Activated naive CD8-positive, alpha-beta T cell treated with anti-CD3 and anti-CD28 coated beads, Interleukin-2, amount 50 U/mL, for 16 hours (primary cell): ENCODE measurements around the gene PDZD8.
"Not testable (repeated sequence)": the region's sequence is repeated elsewhere in the genome, so short reads cannot be mapped to it uniquely, and the experiment has no call there.

Source experiments
- DNase-seq: peaks from one replicate; pipeline ENCODE4 v3.0.0-alpha.2; 2020; ENCODE audit warnings: low read depth, low spot score

PDZD8 gene

DNA sequence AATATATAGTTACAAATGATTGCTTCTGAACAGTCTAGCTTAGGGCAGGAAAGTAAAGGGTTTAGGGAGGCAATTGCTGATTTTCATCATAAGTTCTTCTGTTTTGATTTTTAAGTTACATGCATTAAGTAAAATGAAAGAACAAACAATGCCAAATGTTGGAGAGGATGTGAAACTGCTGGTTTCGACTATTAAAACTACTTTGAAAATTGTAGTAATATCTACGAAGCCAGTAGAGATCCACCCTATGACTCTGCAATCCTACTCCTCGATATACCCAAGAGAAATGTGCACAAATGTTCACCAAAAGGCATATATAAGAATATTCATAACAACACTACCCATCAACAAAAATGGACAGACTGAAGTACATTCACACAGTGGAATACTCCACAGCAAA lies 24.3 kb downstream of the PDZD8 start:
- DNase-seq: no peak

DNA sequence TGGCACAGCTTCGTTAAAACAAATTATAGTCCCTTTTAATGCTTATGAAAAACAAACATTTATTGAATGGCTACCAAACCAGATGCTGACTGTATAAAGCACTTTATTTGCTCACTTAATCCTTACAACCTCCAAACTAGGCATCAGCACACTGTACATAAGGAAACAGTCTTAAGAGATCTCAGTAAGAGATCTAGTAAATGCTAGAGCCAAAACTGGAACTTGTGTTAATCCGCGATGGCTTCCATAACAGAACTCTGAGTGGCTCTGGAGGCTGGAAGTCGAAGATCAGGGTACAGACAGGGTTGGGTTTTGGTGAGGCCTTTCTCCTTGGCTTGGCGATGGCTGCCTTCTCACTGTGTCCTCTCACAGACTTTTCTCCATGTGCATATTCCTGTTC lies 27.0 kb downstream of the PDZD8 start:
- DNase-seq: no peak

DNA sequence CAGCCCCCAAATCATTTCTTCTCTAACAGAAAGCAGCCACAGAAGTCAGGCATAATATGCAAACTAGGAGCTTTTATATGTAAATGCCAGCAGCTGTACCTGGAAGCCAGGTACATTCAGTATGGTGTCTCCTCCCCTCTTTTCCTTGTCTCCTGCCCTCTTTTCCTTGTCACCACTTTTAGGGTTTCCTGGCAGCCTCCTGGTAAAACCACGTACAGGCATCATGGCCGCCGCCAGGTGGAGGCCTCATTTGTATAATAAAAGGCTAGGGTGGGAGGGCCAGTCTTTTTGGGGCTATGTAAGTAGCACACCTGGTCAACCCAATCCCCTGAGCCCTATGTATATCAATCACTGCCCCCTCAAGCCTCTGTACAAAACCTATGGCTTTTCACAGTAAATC lies 28.7 kb downstream of the PDZD8 start:
- DNase-seq: no peak

DNA sequence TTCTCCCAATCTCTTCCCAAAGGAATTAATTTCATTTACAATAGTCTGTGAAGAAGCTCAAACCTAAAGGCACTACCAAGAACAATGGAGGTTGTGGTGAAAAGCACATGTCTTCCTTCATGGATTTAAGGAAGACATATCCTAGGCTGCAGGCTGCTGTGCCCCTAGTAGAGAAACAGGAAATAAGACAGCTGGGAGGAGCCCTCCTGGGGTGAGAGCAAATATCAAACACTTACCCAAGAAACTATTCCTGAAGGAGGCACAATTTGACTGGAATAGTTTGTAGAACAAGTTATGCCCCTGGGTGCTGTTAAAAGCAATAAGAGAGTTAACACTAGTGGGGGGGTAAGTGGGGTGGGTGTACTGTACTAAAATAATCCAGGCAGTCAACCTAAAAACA lies 30.1 kb downstream of the PDZD8 start:
- DNase-seq: no peak

DNA sequence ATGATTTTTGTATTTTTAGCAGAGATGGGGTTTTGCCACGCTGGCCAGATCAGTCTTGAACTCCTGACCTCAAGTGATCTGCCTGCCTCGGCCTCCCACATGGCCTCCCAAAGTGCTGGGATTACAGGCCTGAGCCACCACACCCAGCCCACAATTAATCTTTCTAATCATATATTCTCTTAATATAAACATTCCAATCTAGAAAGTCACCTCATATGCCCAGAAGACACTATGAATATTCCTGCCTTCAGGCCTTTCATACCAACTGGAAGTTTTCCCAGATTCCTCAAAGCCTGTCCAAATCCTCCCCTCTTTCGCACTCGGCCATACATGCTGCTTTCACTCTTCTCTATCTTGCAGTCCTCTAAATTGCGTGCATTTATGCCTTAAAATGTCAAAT lies 32.6 kb downstream of the PDZD8 start:
- no peak for DNase-seq

DNA sequence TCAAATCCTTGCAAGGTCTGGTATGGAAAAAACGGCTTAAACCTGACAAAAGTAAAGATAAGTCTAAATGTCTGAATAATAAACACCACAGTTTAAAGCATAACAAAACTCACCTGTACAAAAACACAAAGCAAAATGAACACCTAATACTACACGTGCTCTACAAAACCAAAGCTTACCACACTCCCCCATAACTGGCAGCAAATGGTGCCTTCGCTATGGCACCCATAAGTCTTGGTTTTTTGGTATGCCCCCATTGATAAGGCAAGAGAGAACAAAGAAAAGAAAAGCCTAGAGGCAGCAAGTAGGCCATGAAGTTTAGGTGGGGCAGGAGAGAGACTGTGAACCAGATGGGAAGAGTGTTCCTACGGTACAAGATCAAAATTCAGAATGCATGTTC lies 34.2 kb downstream of the PDZD8 start:
- DNase-seq: no peak

DNA sequence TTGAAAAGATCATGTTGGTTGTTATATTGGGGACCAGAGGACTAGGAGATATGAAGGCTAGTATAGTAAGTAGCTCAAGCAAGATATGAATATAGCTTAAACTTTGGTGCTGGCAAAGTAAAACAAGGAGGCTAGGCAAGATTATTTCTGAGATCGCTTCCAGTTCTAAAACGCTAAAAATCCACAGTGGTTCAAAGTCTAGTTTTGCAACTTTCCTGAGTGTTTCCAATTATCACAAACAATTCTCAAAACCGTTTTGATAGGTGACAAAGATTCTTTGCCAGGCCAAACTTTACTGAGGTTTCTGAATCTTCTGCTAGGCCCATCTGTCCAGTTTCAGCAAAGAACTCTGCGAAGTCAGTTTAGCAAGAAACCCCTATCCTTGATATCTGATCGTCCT lies 35.3 kb downstream of the PDZD8 start:
- no peak for DNase-seq

DNA sequence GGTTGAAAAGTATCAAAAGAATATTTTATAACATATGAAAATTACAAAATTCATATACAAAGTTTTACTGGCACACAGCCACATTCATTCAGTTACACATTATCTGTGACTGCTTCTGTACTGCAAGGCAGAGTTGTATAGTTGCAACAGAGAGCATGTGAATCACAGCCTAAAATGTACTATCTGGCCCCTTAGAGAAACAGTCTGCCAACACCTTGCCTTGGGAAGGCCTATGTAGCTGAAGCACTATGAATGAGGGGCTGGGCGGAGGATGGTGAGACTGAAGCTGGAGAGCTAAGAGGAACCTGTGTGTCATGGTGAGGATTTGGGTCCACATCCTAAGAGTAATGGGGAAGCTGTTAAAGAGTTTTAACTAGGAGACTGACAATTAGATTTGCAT lies 35.7 kb downstream of the PDZD8 start:
- DNase-seq: no peak

DNA sequence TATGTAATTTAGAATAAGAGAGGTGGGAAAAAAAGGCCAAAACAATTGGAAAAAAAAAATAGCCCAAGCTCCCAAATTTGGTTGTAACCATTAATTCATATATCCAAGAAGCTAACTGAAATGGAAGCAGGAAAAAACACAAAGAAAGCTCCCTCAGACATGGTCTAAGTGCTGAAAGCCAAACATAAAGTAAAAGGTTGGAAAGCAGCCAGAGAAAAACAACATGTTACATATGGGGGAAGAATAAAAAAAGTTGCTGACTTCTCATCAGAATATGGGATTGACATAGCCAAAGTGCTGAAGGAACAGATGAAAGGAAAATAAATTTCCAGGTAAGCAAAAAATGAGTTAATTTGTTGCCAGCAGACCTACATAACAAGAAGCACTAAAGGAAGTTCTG lies 40.3 kb downstream of the PDZD8 start:
- DNase-seq: no peak

DNA sequence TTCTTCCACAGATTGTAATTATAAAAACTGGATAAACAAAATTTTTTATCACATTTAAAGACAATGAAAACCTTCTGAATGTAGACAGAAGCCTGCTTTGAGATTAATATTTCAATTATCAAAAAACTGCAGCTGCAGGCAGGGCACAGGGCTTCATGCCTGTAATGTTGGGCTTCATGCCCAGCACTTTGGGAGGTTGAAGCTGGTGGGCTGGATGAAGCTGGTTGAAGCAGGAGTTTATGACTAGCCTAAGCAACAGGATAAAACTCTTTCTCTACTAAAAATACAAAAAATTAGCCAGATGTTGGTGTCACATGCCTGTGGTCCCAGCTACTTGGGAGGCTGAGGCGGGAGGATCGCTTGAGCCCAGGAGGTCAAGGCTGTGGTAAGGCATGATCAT lies 41.2 kb downstream of the PDZD8 start:
- DNase-seq: no peak

DNA sequence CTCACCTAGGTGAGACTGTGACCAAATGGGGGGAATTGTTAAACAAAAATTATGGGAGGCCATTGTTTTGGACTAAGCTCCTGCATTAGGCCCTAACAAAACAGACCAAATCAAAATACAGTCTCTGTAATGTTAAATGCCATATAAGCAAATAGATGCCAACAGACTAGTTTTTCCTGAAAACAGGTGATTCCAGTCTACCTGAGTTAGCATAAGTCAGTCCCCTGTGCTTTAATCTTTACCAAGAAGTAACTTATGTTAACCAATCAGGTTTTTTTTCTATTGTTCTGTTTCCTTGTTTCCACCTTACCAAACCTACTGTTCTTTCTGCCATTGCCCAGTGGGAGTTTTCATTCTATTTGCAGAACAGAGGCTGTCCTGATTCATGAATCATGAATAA lies 48.0 kb downstream of the PDZD8 start:
- DNase-seq: no peak

DNA sequence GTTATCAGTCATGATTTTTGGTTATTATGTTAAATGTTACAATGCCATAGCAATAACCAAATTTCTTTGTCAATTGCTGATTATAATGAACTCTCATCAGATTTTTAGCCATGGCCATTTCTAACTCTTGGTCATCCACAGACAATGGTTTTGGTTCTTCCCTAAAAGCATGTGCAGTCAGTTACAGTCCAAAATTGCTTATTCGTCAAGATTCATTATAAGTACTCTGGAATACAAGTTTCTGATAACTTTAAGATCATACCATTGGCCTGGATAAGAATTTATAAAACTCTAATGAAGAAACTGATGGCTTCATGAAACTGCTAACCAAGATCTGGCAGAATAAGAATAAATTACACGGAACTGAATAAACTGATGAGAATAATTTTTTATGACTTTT lies 50.9 kb downstream of the PDZD8 start:
- no peak for DNase-seq

DNA sequence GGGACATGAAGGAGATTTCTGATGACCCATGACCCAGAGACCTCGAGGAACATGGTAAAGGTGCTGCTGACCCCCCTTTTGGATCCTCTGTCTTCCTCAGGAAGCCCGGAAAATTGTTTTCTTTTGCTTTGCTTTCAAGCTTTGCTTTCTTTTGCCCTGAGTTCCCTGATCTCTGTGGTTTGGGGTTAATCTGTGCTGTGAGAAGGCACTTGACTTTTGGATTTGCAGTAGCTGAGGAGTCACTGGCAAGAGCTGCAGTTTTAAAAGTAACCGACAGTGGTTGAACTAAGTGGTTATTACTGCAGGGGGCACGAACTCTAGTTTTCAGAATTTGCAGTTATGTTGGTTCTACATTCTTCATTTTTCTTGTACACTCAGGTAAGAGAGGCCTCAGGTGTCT lies 53.0 kb downstream of the PDZD8 start:
- DNase-seq: no peak

DNA sequence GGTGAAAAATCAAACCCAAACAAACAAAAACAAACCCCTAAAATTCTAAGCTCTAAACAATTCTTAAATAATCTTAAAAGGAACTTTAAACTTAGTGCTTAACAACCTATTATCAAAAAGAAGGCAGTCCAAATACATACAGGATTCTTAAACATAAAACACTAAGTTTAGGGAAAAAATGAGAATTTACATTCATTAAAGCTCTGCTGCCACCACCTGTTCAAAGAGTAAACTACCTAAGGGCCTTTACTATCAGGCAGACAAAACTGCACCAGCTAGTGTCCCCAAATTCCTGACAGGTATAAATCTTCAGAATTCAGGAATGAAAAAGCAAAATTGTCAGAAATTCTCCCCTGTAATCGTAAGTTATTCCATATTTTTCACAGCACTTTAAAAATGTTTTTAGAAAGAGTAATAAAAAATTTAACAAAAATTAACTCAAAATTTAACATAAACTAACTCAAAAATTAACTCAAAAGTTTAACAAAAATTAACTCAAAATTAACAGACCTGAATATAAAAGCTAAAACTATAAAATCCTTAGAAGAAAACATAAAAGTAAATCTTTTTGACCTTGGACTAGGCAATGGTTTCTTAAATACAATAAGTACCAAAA lies 55.1 kb downstream of the PDZD8 start:
- no peak for DNase-seq

DNA sequence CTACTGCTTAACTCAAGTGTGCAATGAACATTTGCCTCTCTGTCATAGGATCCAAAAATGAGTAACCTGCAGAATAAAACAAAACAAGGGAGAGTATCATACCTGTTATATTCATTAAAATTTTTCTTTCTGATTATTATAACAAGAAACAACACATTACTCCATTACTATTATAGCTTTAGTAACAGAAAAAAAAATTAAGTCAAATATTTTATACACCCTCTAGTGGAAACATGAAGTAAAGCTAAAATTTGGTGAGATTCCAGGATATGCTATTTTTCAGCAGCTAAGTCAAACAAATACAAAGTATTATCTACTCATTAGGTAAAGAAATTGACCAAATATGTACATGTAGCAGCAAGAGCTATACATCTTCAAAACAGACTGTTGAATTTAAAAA lies 56.3 kb downstream of the PDZD8 start:
- no peak for DNase-seq

DNA sequence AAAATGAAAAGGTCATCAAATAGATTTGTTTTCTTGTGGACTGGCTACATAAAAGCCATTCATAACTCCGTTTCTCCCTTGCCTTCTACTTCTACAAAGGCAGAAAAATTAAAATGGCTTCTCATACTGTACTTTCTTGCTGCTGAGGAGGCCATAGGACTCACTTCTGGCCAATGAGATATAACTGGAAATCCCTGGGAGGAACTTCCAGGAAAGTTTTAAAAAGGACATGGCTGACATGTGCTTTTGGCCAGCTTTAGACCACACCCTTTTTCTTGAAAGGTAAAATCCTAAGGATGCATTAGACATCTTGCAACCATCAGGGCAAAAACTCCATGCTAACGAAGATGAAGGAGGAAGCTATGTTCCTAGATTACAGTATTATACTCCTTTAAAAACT lies 58.5 kb downstream of the PDZD8 start:
- no peak for DNase-seq

DNA sequence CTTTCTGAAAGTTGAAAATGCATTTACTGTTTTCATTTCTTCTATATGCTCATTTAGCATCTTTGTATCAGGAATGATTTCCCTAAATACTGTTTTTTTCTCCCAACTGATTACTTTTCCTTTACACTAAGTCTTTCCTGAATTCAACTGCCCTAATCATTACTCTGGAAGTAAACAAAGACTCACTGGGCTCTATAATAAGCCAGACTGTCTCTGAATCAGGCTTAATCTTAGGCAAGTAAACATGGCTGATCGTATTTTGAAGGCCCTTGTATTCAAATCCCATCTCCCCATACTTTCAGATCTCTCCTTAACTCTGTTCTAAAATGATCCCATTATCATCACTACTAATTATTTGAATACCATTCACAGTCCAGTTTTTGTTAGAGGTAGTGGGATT lies 61.6 kb downstream of the PDZD8 start:
- no peak for DNase-seq

DNA sequence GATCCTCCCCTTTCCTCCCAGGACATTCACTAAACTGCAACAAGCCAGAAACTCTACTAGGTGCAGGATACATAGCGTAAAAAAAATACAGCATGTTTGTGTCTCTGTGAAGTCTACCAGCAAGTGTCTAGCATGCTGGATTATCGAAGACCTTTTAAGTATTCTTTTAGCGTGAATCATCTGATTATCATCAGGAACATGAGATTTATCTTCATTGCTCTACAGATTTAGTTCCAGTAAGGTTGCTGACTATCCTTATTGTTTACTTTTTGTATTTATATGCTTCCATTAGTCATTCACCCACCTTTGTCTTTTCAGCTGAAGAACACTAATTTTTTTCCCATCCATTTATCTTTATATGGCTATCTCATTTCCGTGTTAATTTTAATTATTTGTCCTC lies 62.8 kb downstream of the PDZD8 start:
- no peak for DNase-seq

DNA sequence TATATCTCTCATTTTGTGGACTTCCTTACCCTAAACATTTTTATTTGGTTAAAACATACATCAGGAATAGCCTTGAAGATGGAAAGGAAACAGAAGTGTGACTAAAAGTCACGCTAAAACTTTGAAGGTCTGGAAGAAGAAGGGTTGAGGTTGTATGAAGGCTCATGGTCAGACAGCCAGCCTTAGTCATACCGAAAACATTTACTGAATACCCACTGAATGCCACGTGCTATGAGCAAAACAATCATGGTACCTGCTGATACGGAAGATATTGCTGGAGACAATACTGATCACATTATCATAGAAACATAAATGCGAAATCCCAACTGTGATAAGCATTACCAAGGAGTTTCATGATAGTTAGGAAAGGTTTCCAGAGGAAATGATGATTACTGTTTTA lies 64.0 kb downstream of the PDZD8 start:
- DNase-seq: no peak

DNA sequence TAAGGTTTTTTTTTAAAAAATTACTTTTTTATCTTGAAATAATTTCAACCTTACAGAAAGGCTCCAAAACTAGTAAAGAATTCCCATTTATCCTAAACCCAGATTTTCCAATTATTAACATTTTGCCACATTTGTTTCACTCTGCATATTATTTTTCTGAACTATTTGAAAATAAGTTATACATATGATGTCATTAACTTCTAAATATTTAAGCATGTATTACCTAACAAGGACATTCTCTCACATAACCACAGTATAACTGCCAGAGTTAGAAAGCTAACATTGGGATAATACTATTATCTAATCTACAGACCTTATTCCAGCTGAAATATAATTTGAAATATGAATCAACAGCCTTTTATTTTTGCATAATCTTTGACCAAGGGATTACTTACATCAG lies 68.6 kb downstream of the PDZD8 start:
- DNase-seq: no peak

DNA sequence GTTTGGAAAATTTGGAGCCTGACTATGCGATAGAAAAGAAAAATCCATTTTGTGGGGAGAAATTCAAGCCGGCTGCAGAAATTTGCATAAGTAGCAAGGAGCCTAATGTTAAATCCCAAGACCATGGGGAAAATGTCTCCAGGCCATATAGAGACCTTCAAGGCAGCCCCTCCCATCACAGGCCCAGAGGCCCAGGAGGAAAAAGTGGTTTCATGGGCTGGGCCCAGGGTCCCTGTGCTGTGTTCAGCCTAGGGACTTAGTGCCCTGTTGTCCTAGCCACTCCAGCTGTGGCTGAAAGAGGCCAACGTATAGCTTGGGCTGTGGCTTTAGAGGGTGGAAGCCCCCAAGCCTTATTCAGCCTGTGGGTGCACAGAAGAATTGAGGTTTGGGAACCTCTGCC lies 71.8 kb downstream of the PDZD8 start:
- not testable (repeated sequence) for DNase-seq

DNA sequence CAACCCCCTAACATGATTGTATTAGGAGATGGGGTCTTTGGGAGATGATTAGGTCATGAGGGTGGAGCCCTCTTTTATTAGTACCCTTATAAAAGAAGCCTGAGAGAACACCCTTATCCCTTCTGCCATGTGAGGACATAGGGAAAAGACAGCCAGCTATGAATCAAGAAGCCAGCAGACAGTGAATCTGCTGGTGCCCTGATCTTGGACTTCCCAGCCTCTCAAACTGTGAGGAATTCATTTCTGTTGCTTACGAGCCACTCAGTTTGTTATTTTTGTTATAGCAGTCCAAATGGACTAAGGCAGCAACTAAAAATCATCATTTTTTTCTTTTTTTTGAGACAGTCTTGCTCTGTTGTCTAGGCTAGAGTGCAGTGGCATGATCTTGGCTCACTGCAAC lies 74.6 kb downstream of the PDZD8 start:
- no peak for DNase-seq

DNA sequence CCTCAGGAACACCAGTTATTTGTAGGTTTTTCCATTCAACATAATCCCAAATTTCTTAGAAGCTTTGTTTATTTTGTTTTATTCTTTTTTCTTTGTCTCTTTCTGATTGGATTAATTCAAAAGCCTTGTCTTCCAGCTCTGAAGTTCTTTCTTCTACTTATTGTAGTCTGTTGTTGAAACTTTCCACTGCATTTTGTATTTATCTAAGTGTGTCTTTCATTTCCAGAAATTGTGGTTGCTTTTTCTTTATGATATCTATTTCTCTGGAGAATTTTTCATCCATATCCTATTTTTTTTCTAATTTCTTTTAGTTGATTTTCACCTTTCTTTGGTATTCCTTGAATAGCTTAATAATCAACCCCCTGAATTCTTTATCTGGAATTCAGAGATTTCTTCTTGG lies 75.8 kb downstream of the PDZD8 start:
- no peak for DNase-seq

DNA sequence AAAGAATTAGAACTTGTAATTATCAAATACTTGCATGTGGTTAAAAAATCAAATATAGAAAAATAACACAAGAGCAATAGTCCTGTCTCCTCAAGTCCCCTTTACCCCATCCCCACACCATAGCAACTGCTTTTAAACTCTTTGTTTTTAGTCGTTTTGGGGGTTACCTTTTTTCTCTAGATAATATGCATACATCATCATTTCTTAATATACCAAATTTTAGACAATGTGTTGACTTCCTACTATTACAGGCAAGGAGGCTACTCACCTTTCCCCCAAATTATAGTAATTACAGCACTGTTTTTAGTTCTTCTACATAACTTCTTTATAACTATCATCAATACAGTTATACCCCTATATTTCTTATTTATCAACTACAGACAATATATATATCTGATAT lies 77.0 kb downstream of the PDZD8 start:
- no peak for DNase-seq

DNA sequence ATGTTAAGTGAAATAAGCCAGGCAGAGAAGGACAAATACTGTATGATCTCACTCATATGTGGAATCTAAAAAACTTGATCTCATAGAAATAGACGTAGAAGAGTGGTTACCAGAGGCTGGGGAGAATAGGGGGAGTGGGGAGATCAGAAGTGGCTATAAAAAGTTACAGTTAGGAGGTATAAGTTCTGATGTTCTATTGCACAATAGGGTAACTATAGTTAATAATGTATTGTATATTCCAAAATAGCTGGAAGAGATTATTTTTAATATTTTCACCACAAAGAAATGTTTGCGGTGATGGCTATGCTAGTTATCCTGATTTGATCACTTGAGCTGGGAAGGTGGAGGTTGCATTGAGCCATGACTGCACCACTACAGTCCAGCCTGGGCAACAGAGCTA lies 80.5 kb downstream of the PDZD8 start:
- no peak for DNase-seq
